Measurements from ENCODE around the gene CFB.
A peak's percentile ranks its signal among the peaks of the same experiment; 100 is the strongest.
"Not testable (repeated sequence)": the region's sequence is repeated elsewhere in the genome, so short reads cannot be mapped to it uniquely, and the experiment has no call there.

CFB gene

DNA sequence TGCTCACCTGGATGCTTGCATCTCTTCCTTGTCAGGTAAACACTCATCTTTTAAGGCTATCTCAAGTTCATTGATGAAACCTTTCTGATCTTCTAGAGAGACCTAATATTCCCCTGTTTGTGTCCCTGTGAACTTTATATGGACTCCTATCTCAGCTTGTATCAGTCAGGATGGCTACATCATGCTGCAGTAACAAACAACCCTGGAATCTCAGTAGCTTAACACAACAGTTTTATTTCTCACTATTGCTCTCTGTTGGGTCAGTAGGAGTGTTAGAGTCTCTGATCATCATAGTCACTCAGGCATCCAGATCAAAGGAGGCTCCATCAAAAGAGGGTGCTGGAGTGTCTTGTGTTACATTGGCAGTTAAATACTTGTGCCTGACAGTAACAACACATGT is 30.5 kb upstream of the CFB start:
- no peak for DNase-seq

- DNase-seq: no peak
Observed at GRCh38 chr6:31915756-31916155, 30.1 kb upstream of the CFB start.

- DNase-seq: no peak
Observed at GRCh38 chr6:31918069-31918720, 27.7 kb upstream of the CFB start.

- no peak for DNase-seq
Observed at GRCh38 chr6:31919624-31920303, 26.1 kb upstream of the CFB start.

GRCh38 chr6:31920811-31921210 is 25.1 kb upstream of the CFB start:
- DNase-seq: no peak

GRCh38 chr6:31922942-31923341 is 23.0 kb upstream of the CFB start:
- DNase-seq: peak; percentile 67

GRCh38 chr6:31927242-31927862 is 18.5 kb upstream of the CFB start, which contains the start of gene C2:
Gene C2, plus strand, starts transcription at chr6:31927717. Its CDS starts 36 bp downstream, at chr6:31927753.
- no peak for DNase-seq

DNA sequence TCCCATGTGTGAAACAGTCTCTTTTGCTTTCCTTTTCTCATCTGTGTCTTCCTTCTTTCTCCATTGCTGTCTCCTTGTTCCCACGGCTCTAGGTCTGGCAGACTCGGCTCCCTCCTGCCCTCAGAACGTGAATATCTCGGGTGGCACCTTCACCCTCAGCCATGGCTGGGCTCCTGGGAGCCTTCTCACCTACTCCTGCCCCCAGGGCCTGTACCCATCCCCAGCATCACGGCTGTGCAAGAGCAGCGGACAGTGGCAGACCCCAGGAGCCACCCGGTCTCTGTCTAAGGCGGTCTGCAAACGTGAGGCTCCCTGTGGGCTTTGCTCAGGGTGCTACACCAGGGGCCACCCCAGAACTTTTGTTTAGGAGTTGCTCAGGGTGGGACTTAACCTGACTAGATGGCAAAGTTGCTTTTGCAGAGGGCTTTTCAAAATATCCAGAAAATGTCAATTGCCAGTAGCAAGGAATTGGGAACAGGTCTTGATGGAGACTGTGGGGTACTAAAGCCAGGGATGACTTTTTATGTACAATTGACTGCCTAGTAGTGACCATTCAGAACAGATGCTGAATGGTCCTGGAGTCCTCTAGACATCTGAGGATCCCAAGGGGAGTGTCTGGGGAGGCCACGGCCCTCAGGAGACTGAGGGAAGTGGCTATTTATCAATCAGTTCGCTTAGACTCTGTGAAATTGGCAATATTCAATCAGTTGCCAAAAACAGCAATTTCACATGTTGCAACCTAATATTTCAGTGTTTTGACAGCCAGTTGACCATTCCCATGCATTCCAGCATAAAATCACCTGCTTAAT is 17.8 kb upstream of the CFB start:
- DNase-seq: no peak

DNA sequence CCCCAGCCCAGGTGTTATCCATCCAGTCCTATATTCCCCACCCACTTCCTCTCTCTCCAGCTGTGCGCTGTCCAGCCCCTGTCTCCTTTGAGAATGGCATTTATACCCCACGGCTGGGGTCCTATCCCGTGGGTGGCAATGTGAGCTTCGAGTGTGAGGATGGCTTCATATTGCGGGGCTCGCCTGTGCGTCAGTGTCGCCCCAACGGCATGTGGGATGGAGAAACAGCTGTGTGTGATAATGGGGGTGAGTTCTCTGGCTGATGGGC is 17.3 kb upstream of the CFB start:
- no peak for DNase-seq

DNA sequence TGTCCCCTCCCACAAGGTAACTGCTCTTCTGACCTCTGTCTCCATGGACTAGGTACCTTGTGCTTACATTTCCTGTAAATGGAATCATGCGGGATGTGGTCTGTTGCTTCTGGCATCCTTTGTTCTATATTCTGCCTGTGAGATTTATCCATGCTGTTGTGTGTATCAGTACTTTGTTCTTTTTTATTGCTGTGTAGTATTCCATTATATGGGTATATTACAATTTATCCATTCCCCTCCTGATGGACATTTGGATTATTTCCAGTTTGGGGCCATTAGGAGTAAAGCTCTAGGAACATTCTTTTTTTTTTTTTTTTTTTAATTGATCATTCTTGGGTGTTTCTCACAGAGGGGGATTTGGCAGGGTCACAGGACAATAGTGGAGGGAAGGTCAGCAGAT is 14.9 kb upstream of the CFB start:
- no peak for DNase-seq

- DNase-seq: not testable (repeated sequence)
Observed at GRCh38 chr6:31932137-31932536, 13.8 kb upstream of the CFB start.

DNA sequence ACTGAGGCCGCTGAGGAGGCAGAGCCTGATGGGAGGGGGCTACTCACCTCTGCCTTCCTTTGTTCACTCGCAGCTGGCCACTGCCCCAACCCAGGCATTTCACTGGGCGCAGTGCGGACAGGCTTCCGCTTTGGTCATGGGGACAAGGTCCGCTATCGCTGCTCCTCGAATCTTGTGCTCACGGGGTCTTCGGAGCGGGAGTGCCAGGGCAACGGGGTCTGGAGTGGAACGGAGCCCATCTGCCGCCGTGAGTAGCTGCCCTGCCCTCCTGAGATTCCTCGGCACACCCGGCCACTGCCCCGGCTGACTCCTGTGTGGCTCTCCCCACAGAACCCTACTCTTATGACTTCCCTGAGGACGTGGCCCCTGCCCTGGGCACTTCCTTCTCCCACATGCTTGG is 12.4 kb upstream of the CFB start:
- DNase-seq: no peak

GRCh38 chr6:31935021-31935420 is 10.9 kb upstream of the CFB start:
- no peak for DNase-seq

GRCh38 chr6:31935823-31936222 is 10.1 kb upstream of the CFB start:
- DNase-seq: no peak

DNA sequence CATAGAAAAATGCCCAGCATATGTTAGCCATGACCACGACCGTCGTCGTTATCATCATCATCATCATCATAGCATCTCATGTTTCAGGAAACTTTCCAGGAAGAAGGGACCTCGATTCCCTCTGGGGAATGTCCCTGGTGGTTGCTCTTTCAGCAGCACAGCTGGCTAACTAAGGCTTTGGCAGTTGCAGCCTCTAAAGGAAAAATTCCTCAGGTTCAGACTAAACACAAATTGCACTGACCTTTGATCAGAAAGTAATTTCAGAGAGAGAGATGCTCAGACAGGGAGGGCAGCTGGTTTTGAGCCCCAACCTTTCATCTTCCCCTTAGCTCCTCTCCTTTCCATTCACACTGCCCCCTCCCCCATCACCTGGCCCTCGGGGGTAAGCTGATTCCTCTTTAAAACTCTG is 5.6 kb upstream of the CFB start:
- no peak for DNase-seq

- no peak for DNase-seq
Observed at GRCh38 chr6:31943742-31944141, 2.2 kb upstream of the CFB start.

- DNase-seq: no peak
Observed at GRCh38 chr6:31945154-31945506, 765 bp upstream of the CFB start.

DNA sequence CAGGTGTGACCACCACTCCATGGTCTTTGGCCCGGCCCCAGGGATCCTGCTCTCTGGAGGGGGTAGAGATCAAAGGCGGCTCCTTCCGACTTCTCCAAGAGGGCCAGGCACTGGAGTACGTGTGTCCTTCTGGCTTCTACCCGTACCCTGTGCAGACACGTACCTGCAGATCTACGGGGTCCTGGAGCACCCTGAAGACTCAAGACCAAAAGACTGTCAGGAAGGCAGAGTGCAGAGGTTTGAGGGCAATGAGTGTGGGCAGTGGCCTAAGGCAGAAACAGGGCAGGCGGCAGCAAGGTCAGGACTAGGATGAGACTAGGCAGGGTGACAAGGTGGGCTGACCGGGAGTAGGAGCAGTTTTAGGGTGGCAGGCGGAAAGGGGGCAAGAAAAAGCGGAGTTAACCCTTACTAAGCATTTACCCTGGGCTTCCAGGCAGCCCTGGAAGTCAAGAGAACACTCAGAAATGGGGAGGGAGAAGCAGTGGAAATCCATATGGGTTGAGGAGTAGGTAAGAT is 533 bp downstream of the CFB start:
- no peak for DNase-seq

DNA sequence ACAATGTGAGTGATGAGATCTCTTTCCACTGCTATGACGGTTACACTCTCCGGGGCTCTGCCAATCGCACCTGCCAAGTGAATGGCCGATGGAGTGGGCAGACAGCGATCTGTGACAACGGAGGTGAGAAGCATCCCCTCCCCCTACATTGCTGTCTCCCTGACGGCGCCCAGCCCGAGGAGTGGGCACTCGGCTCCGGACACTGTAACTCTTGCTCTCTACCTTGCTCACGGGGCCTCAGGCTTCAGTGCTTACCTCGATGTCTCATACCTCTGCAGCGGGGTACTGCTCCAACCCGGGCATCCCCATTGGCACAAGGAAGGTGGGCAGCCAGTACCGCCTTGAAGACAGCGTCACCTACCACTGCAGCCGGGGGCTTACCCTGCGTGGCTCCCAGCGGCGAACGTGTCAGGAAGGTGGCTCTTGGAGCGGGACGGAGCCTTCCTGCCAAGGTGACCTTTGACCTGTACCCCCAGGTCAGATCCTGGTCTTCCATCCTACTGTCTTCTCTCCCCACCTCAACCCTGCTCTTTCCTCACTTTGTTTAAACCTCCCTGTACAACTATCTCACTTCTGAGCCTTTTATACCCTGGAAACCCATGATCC is 1.3 kb downstream of the CFB start:
- no peak for DNase-seq

GRCh38 chr6:31947864-31948263 is 2.0 kb downstream of the CFB start:
- DNase-seq: no peak

GRCh38 chr6:31948306-31948705 is 2.4 kb downstream of the CFB start:
- DNase-seq: no peak

- peak; percentile 38 for DNase-seq
Observed at GRCh38 chr6:31948753-31949413, 3.0 kb downstream of the CFB start.

Data from hematopoietic multipotent progenitor cell treated with erythropoietin and hydrocortisone succinate and interleukin-3 and kit ligand, for 6 days (in vitro differentiated cells).